Muscle layer of duodenum (tissue), 2 donors: ENCODE measurements around the gene CPLANE2.

Experiments
- H3K27ac ChIP-seq: one replicate; pipeline ENCODE4 v1.7.0; 2013; ENCODE audit warnings: mild to moderate bottlenecking, low read length
- H3K27me3 ChIP-seq: one replicate; pipeline ENCODE4 v1.7.0; 2013; ENCODE audit warnings: low read depth, mild to moderate bottlenecking, control low read depth, low read length
- H3K36me3 ChIP-seq, 2 donors: one replicate each; pipeline ENCODE4 v1.7.0; 2013; ENCODE audit warnings: low read length in 2 of 2, control low read depth in 1 of 2, mild to moderate bottlenecking in 1 of 2; ENCODE audit not compliant: insufficient read depth in 2 of 2, control insufficient read depth in 1 of 2
- H3K4me1 ChIP-seq, 2 donors: one replicate each; pipeline ENCODE4 v1.7.0; 2013; ENCODE audit warnings: low read length in 2 of 2, mild to moderate bottlenecking in 2 of 2, control low read depth in 1 of 2, moderate library complexity in 1 of 2; ENCODE audit not compliant: insufficient read depth in 2 of 2, control insufficient read depth in 1 of 2
- H3K4me3 ChIP-seq, 2 donors: one replicate each; pipeline ENCODE4 v1.7.0; 2013; ENCODE audit warnings: low read length in 2 of 2, low read depth in 1 of 2, mild to moderate bottlenecking in 1 of 2
- H3K9me3 ChIP-seq, 2 donors: one replicate each; pipeline ENCODE4 v1.7.0; 2013; ENCODE audit warnings: low read length in 2 of 2, control low read depth in 1 of 2, mild to moderate bottlenecking in 1 of 2; ENCODE audit not compliant: control insufficient read depth in 1 of 2
- donor health status: healthy.

Gene CPLANE2

DNA sequence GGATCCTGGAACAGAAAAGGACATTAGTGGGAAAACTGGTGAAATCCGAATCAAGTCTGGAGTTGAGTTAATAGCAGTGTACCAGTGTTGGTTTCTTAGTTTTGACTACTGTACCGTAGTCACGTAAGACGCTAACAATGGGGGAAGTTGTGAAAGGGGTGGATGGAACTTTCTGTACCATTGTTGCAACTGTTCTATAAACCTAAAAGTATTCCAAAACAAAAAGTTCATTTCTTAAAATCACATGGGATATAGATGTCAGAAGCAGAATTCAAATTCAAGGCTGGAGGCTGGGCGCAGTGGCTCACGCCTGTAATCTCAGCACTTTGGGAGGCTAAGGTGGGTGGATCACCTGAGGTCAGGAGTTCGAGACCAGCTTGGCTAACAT is 41.5 kb downstream of the CPLANE2 start:
- H3K27me3 ChIP-seq: no peaks in the 10 kb centered on the region
- H3K4me1 ChIP-seq: no peaks in the 10 kb centered on the region
- peaks cover 0 to 4% of the 10 kb centered on the region in 2 donors for H3K36me3 ChIP-seq
- no peak overlapping the region for H3K27ac ChIP-seq
- no peak overlapping the region for H3K4me3 ChIP-seq
- H3K9me3 ChIP-seq: no peaks in the 10 kb centered on the region

GRCh38 chr1:16191916-16192546 is 45.0 kb downstream of the CPLANE2 start:
- peaks cover 0 to 7% of the 10 kb centered on the region in 2 donors for H3K4me1 ChIP-seq
- H3K27me3 ChIP-seq: no peaks in the 10 kb centered on the region
- H3K4me3 ChIP-seq: no peak overlapping the region
- no peaks in the 10 kb centered on the region for H3K36me3 ChIP-seq
- H3K9me3 ChIP-seq: no peaks in the 10 kb centered on the region
- H3K27ac ChIP-seq: no peak overlapping the region

GRCh38 chr1:16191309-16191708 is 45.7 kb downstream of the CPLANE2 start:
- Histone ChIP-seq H3K9me3 (no peaks in the 10 kb centered on the region), H3K27me3 (no peaks in the 10 kb centered on the region), H3K4me1 (peaks cover 0 to 7% of the 10 kb centered on the region in 2 donors), H3K36me3 (no peaks in the 10 kb centered on the region), H3K27ac (no peak overlapping the region), H3K4me3 (no peak overlapping the region)

DNA sequence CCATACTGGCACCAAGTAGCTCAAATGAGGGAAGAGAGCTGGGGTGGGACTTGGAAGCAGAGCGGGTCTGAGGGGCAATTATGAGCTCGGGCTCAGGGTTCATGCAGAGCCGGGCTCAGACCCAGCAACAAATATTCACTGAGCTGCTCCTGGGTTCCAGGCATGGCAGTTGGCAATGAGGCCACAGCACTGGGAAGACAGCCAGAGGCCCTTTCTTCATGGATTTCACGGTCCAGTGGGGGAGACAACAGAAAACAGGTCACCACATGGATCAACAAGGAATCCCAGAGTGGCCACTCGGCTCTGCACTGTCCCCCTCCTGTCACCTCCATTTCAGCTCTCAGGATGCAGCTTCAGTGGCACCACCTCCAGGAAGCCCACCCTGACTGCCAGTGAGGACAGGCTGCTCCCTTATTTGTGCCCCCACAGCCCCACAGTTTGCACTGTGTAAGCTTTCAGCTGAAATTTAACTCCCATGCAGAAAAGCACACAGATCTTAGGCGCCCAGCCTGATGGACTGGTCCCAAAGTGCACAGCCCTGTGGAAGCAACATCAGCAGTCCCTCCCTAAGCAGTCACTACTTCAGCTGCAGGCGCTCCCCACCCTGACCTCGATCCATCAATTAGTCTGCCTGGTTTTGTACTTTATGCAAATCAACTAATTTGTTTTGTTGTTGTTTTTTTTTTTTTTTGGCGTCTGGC is 46.9 kb downstream of the CPLANE2 start:
- Histone ChIP-seq H3K27ac (no peak overlapping the region), H3K27me3 (no peaks in the 10 kb centered on the region), H3K9me3 (no peaks in the 10 kb centered on the region), H3K36me3 (no peaks in the 10 kb centered on the region), H3K4me1 (peaks cover 0 to 7% of the 10 kb centered on the region in 2 donors), H3K4me3 (no peak overlapping the region)

DNA sequence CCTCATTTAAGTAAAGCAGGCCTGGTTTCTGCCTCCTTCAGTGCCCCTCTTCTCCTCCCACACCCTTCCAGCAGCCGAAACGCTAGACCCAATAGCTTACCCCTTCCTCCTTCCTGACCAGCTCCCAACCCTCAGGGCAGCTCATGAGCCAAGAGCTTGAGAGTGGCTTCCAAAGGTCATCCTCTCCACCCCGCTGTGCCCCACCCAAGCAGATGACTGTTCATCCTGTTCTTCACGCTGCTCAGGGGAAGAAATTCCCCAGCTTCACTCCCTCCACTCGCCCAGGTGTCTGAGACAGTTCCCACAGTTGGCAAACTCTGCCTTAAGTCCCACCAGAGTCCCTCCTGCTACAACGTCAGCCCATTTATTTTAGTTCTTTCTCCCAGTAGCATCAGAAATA is 48.0 kb downstream of the CPLANE2 start:
- Histone ChIP-seq H3K4me1 (peaks cover 0 to 7% of the 10 kb centered on the region in 2 donors), H3K27me3 (no peaks in the 10 kb centered on the region), H3K27ac (no peak overlapping the region), H3K9me3 (no peaks in the 10 kb centered on the region), H3K4me3 (no peak overlapping the region), H3K36me3 (no peaks in the 10 kb centered on the region)

DNA sequence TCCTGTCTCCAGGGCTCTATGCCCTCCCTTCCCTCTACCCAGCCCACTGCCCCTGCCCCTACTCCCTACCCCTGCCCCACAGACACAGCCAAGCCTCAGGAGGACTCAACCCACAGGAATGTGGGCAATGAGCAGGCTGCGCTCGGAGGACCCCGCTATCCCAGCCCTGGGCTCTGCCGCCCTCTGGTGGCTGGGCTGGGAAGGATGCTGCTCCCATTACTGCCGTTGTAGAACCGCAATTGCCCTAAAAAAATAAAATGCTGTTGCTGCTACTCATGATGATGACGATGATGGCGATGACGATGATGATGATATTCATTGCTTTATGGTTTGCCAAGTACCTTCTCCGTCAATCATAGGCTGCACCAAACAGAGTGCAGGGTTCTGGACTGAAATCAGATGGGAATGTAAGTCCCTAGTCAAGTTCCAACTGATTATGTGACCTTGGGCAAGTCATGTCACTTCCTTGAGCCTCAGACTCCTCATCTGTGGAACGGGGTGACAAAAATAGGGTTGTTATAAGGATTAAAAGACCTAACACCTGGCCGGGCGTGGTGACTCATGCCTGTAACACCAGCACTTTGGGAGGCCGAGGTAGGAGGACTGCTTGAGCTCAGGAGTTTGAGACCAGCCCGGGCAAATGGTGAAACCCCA is 49.1 kb downstream of the CPLANE2 start:
- H3K9me3 ChIP-seq: no peaks in the 10 kb centered on the region
- H3K27ac ChIP-seq: no peak overlapping the region
- no peaks in the 10 kb centered on the region for H3K27me3 ChIP-seq
- peaks cover 0 to 7% of the 10 kb centered on the region in 2 donors for H3K4me1 ChIP-seq
- H3K36me3 ChIP-seq: no peaks in the 10 kb centered on the region
- no peak overlapping the region for H3K4me3 ChIP-seq

GRCh38 chr1:16186655-16187235 is 50.2 kb downstream of the CPLANE2 start:
- H3K9me3 ChIP-seq: no peaks in the 10 kb centered on the region
- H3K27me3 ChIP-seq: no peaks in the 10 kb centered on the region
- H3K4me1 ChIP-seq: peaks cover 6 to 16% of the 10 kb centered on the region in 2 donors
- no peak overlapping the region for H3K27ac ChIP-seq
- no peak overlapping the region for H3K4me3 ChIP-seq
- no peaks in the 10 kb centered on the region for H3K36me3 ChIP-seq

GRCh38 chr1:16184557-16185303 is 52.3 kb downstream of the CPLANE2 start:
- Histone ChIP-seq H3K36me3 (no peaks in the 10 kb centered on the region), H3K4me1 (peaks cover 9 to 21% of the 10 kb centered on the region in 2 donors), H3K27me3 (no peaks in the 10 kb centered on the region), H3K9me3 (no peaks in the 10 kb centered on the region), H3K27ac (no peak overlapping the region), H3K4me3 (no peak overlapping the region)

DNA sequence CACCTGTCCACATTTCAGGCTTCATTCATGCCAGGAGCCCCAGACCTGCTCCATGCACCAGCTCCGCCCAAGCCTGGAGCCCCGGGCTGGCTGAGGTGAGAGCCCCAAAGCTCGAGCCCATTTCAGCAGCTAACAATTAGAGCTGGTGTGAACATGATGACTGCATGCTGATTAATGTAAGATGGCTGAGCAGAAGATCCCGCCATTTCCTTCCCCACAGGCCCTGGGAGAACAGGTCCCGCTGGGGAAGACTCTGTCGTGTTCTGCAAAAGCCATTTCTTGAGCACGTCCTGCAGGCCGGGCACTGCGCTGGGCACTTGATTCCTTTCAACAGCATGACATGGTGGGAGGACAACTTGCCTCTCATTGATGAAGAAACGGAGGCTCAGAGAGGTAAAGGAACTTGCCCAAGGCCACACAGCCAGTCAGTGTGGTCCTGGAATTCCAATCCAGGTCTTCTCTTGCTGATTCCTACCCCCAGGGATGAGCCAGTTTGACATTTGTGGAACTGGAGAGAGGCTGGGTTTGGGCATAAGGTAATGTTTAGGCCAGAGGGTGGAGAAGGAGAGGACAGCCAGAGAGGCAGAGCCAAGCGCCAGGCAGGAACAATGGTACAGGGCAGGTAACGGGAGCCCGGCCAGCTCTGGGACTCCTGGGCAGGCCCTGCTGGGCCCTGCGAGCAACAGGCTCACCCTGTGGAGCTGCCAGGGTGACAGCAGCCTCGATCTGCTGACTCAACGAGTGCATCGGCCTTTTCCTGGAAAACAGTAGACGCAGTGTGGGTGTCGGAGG is 53.0 kb downstream of the CPLANE2 start:
- Histone ChIP-seq H3K27me3 (no peaks in the 10 kb centered on the region), H3K27ac (no peak overlapping the region), H3K4me1 (peaks cover 10 to 23% of the 10 kb centered on the region in 2 donors), H3K36me3 (no peaks in the 10 kb centered on the region), H3K4me3 (no peak overlapping the region), H3K9me3 (no peaks in the 10 kb centered on the region)

- peaks cover 15 to 26% of the 10 kb centered on the region in 2 donors for H3K4me1 ChIP-seq
- H3K27ac ChIP-seq: no peak overlapping the region
Observed at GRCh38 chr1:16183179-16183578, 53.8 kb downstream of the CPLANE2 start.

More at GRCh38 chr1:16183179-16183578, 53.8 kb downstream of the CPLANE2 start:
- Histone ChIP-seq H3K9me3 (no peaks in the 10 kb centered on the region), H3K4me3 (no peak overlapping the region), H3K27me3 (no peaks in the 10 kb centered on the region), H3K36me3 (no peaks in the 10 kb centered on the region)
